MM.1S (cell line): ENCODE results near the gene FJX1.

Source experiments
- EZH2 ChIP-seq: fragments of 300-600 bp; sonication (generic); optimal IDR thresholded peaks from 2 replicates; pipeline ENCODE3; 2017; ENCODE audit warnings: low read depth, mild to moderate bottlenecking, antibody characterized with exemption, low read length, mixed read lengths
- EZH2phosphoT487 ChIP-seq: fragments of 300-600 bp; sonication (generic); IDR thresholded peaks from 2 replicates; pipeline ENCODE4 v1.6.1; 2018; ENCODE audit warnings: antibody characterized with exemption, low read length
- TF ChIP-seq, protein P1 (sequence below): fragments of 300-600 bp; sonication (generic); IDR thresholded peaks from 2 replicates; pipeline ENCODE4 v1.5.1; 2016; ENCODE audit warnings: antibody characterized with exemption, low read length, mixed read lengths

DNA sequence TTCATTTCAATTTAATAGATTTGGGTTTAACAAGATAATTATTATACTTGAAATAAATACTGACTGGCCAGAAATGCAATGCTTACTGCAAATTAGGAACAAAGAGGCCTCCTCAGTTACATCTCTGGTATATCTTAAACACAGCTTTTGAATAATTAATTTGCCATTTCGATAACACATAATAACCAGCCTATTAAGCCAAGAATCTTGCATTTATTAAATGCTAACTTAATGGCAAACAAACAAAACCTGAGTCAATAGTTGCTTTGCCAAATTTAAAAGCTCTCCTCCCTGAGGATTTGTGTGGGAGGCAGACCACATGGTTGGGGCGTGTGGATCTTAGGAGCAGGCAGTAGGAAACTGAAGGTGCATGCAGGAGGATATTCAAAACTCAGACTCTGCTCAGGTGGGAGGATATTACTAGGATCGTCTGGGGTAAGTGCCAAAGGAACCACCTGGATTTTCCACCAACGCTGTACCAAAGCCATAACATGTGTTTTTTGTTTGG is 17.9 kb upstream of the FJX1 start:
- TF ChIP-seq EZH2, result no peak
- TF ChIP-seq EZH2phosphoT487, result no peak
- TF ChIP-seq, protein P1, sequence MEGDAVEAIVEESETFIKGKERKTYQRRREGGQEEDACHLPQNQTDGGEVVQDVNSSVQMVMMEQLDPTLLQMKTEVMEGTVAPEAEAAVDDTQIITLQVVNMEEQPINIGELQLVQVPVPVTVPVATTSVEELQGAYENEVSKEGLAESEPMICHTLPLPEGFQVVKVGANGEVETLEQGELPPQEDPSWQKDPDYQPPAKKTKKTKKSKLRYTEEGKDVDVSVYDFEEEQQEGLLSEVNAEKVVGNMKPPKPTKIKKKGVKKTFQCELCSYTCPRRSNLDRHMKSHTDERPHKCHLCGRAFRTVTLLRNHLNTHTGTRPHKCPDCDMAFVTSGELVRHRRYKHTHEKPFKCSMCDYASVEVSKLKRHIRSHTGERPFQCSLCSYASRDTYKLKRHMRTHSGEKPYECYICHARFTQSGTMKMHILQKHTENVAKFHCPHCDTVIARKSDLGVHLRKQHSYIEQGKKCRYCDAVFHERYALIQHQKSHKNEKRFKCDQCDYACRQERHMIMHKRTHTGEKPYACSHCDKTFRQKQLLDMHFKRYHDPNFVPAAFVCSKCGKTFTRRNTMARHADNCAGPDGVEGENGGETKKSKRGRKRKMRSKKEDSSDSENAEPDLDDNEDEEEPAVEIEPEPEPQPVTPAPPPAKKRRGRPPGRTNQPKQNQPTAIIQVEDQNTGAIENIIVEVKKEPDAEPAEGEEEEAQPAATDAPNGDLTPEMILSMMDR, result no peak
